Right atrium auricular region (tissue), 2 donors: ENCODE measurements around the gene GCN1. TPM values are rescaled to one million over a fixed set of nuclear protein-coding genes. Genes with fewer than 3 reads are reported as not detected.

Source experiments
- DNase-seq: peaks from one replicate; pipeline ENCODE4 v3.0.0-alpha.2; 2019; ENCODE audit warnings: low spot score
- H3K27ac ChIP-seq, 2 donors: fragments of 200-600 bp; sonication (generic); 1 replicate in 1 of 2; 2 replicates in 1 of 2; pipeline ENCODE4 v1.5.1; 2016 to 2019
- H3K27me3 ChIP-seq, 2 donors: fragments of 200-600 bp; sonication (generic); one replicate each; pipeline versions ENCODE4 v1.5.1 to v1.6.0; 2017 to 2019
- H3K36me3 ChIP-seq: fragments of 200-600 bp; sonication (generic); one replicate; pipeline ENCODE4 v1.5.1; 2016
- H3K4me1 ChIP-seq, 2 donors: fragments of 200-600 bp; sonication (generic); one replicate each; pipeline versions ENCODE4 v1.5.1 to v1.6.0; 2017 to 2019
- H3K4me3 ChIP-seq, 2 donors: fragments of 200-600 bp; sonication (generic); 1 replicate in 1 of 2; 2 replicates in 1 of 2; pipeline ENCODE4 v1.5.1; 2017 to 2019; ENCODE audit warnings: mild to moderate bottlenecking in 1 of 2, moderate library complexity in 1 of 2
- H3K9me3 ChIP-seq, 2 donors: fragments of 200-600 bp; sonication (generic); one replicate each; pipeline ENCODE4 v1.5.1; 2019
- total RNA-seq, 2 donors: library from RNA; depleted of rRNA; stranded (reverse); fragments of >200 nt; gene quantifications; one replicate each; pipeline ENCODE4 v1.1.0, GENCODE V29; 2016
- TF ChIP-seq, protein P1 (sequence below), 2 donors: fragments of 200-600 bp; sonication (generic); IDR thresholded peaks; one replicate each; pipeline ENCODE4 v1.5.1; 2019; ENCODE audit warnings: antibody characterized with exemption in 2 of 2

GCN1 gene
- total RNA-seq, 2 donors from 2014 or later = 28.3 to 36.0 TPM

DNA sequence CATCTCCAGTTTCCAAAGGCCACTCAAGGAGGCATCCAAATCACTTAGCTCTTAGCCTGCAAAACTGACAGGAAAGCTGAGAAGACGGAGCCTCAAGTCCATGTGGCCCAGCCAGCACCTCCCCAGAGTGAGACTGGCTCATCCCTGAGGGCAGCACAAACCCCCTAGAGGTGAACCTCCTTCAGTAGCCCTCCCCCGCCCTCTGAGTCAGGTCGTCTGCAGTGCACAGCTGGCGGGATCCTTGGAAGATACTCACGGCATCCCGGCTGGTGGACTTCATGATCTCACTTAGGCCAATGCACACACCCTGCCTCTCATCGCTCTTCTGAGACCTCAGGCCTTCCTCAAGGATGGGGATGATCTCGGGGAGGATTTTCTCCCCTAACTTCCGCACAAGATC is 53.9 kb downstream of the GCN1 start:
- Histone ChIP-seq H3K36me3 (peaks cover 99% of the 10 kb centered on the region), H3K9me3 (no peaks in the 10 kb centered on the region), H3K4me1 (no peaks in the 10 kb centered on the region), H3K27ac (no peak overlapping the region), H3K27me3 (no peaks in the 10 kb centered on the region), H3K4me3 (no peak overlapping the region)
- TF ChIP-seq, protein P1, sequence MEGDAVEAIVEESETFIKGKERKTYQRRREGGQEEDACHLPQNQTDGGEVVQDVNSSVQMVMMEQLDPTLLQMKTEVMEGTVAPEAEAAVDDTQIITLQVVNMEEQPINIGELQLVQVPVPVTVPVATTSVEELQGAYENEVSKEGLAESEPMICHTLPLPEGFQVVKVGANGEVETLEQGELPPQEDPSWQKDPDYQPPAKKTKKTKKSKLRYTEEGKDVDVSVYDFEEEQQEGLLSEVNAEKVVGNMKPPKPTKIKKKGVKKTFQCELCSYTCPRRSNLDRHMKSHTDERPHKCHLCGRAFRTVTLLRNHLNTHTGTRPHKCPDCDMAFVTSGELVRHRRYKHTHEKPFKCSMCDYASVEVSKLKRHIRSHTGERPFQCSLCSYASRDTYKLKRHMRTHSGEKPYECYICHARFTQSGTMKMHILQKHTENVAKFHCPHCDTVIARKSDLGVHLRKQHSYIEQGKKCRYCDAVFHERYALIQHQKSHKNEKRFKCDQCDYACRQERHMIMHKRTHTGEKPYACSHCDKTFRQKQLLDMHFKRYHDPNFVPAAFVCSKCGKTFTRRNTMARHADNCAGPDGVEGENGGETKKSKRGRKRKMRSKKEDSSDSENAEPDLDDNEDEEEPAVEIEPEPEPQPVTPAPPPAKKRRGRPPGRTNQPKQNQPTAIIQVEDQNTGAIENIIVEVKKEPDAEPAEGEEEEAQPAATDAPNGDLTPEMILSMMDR (IDR thresholded peaks at IDR 0.05) = no peak
- no peak for DNase-seq

DNA sequence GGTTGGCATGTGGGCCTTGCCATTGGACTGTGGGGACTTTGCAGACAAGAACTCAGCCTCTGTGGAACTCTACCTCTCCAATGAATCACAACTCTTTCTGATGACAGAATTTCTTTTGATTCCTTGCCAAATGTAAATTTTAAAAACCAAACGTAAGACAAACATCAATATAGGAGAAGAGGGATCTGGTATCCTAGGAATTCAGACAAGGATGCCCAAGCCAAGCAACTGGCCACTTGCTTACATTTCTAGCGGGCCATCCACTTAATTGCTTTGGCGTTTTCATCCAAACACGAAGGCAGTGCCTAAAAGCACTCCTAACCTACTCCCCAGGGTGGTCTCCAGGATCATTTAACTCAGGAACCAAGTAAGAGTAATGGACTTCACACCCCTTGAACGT is 54.6 kb downstream of the GCN1 start:
- Histone ChIP-seq H3K4me1 (no peaks in the 10 kb centered on the region), H3K36me3 (peaks cover 99% of the 10 kb centered on the region), H3K4me3 (no peak overlapping the region), H3K27ac (no peak overlapping the region), H3K9me3 (no peaks in the 10 kb centered on the region), H3K27me3 (no peaks in the 10 kb centered on the region)
- no peak for DNase-seq
- TF ChIP-seq, protein P1 (IDR thresholded peaks at IDR 0.05) = no peak

DNA sequence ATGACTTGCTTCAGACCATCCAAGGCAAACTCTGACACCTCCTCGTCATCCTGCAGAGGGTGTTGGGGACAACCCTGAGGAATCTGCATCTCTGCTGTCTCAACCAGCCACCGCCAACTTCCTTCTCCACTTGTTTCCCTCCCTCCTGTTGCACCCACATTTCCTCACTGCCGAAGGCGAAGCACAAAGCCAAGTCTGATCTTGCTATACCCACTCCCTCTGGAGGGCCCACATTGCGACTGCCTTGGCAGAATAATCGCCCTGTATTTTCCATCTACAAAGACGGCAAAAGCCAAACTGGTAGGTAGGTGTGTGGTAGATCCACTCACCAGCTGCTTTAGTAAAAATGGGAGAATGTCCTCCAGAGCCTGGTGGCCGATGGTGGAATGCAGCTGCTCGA is 56.1 kb downstream of the GCN1 start:
- no peaks in the 10 kb centered on the region for H3K27me3 ChIP-seq

DNA sequence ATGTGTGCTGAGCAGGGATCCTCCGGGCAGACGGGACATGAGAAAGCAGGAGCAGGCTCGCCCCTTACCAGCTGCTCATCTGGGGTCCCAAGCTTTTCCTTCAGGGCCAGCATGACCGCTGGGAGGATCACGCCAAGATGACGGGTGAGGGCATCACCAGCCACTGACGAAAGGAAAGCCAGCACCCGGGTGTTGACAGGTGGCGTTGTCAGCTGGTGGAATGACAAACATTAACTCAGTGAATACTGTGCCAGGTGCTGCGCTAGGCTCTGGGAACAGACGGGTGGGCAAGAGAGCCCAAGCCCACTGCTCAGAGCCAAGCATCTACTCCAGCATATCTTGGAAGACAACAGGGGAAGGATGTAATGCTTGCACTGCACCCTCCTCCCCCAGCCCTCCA is 56.7 kb downstream of the GCN1 start:
- H3K27me3 ChIP-seq = no peaks in the 10 kb centered on the region
- no peak overlapping the region for H3K4me3 ChIP-seq
- peaks cover 99% of the 10 kb centered on the region for H3K36me3 ChIP-seq
- H3K27ac ChIP-seq = no peak overlapping the region
- DNase-seq = no peak
- H3K9me3 ChIP-seq = no peaks in the 10 kb centered on the region
- TF ChIP-seq, protein P1 (IDR thresholded peaks at IDR 0.05) = no peak
- no peaks in the 10 kb centered on the region for H3K4me1 ChIP-seq

More for the DNA sequence above, 56.1 kb downstream of the GCN1 start:
- Histone ChIP-seq H3K36me3 (peaks cover 99% of the 10 kb centered on the region), H3K27ac (no peak overlapping the region), H3K9me3 (no peaks in the 10 kb centered on the region), H3K4me1 (no peaks in the 10 kb centered on the region), H3K4me3 (no peak overlapping the region)
- TF ChIP-seq, protein P1 (IDR thresholded peaks at IDR 0.05) = no peak
- DNase-seq = no peak

DNA sequence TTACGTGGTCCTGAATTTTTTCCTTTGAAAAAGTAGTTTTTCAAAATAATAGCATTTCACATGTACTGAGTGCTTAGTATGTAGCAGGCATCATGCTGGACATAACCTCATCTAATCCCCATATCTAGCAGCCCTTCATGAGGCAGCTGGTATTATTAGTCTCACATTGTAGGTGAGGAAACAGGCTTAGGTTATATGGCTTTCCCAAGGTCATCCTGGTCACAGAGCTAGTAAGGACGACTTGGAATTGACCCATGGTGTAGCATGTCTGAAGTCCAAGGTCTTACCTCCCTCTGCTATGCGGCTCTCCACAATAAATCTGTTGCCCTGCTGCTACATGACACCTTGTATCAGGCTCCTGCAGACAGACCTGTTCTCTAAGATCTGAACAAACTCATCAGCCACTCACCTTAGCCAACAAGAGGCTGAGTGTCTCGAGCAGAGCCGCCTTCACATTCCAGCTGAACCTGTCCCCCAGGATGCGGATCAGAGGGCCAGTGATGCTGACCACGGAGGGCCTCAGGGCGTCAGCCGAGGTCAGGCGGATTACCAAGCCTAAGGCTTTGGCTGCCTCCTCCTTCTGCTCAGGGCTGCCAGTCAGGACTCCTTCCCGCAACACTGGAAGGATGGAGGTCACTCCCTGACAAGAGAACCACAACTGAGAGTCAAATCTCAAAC is 58.3 kb downstream of the GCN1 start:
- no peaks in the 10 kb centered on the region for H3K9me3 ChIP-seq
- no peak for DNase-seq
- peaks cover 0 to 7% of the 10 kb centered on the region in 2 donors for H3K4me1 ChIP-seq
- peaks cover 99% of the 10 kb centered on the region for H3K36me3 ChIP-seq
- TF ChIP-seq, protein P1 (IDR thresholded peaks at IDR 0.05) = no peak
- H3K27me3 ChIP-seq = no peaks in the 10 kb centered on the region
- no peak overlapping the region for H3K4me3 ChIP-seq
- H3K27ac ChIP-seq = no peak overlapping the region
